ENCODE data around the gene TMC8. TPM values are rescaled to one million over a fixed set of nuclear protein-coding genes. Genes with fewer than 3 reads are reported as not detected.

The TMC8 gene
- total and polyA plus RNA-seq, 3 donors from 2014 or later = 3.5 to 9.3 (median 5.6) TPM

DNA sequence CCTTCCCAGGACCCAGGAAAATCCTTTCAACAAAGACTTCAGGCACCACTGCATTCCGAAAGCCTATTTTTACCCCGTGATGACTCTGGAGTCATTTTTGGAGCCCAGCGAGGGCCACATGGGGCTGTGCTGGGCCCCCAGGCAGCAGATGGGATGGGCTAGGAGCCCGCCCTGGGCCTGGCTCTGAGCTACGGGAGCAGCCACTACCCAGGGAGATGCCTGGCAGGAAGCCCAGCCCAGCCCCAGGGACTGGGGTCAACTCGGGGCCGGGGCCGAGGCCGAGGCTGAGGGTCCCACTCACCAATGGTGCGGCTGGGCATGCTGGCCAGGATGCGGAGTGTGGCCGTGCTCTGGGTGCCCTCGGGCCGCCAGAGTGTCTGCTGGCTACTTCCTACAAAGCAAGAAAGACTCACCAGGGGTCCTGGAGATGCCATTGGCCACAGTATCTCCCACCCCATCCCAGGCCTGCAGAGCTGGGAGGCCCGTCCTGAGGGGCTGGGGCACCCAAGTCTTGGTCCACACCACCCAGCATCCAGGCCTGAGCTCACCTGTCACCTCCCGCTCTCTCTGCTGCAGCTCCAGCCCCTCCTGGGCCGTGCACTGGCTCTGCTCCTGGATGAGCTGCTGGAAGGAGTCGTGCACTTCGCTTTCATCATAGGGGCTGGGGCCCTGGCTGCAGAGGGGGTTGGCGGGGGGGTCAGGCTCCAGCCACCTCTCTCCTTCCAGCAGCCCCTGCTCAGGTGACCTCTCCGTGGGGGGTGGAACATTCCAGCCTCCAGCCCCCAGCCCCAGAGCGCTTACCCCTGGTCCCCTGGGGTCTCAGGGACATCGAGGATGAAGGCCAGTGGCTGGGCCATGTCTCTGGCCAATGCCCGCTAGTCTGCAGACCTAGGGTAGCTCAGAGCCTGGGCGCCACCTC, 4.3 kb upstream of the TMC8 start:
- WGBS, 2 donors = 78 to 82% methylated on average over 12 to 25 of the region's 25 CpGs
- peaks cover 25% of the 10 kb centered on the region for H3K4me1 ChIP-seq
- H3K36me3 ChIP-seq (ENCODE audit: low read depth, missing control alignments) = no peaks in the 10 kb centered on the region
- H3K9me3 ChIP-seq = no peaks in the 10 kb centered on the region
- H3K4me3 ChIP-seq = no peak overlapping the region
- no peak for TF ChIP-seq POLR2A (IDR thresholded peaks at IDR 0.05)
- TF ChIP-seq, protein P1, sequence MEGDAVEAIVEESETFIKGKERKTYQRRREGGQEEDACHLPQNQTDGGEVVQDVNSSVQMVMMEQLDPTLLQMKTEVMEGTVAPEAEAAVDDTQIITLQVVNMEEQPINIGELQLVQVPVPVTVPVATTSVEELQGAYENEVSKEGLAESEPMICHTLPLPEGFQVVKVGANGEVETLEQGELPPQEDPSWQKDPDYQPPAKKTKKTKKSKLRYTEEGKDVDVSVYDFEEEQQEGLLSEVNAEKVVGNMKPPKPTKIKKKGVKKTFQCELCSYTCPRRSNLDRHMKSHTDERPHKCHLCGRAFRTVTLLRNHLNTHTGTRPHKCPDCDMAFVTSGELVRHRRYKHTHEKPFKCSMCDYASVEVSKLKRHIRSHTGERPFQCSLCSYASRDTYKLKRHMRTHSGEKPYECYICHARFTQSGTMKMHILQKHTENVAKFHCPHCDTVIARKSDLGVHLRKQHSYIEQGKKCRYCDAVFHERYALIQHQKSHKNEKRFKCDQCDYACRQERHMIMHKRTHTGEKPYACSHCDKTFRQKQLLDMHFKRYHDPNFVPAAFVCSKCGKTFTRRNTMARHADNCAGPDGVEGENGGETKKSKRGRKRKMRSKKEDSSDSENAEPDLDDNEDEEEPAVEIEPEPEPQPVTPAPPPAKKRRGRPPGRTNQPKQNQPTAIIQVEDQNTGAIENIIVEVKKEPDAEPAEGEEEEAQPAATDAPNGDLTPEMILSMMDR (IDR thresholded peaks at IDR 0.05) = no peak
- DNase-seq = no peak
- peak overlapping the region in 1 of 2 donors; percentile 47 for H3K27ac ChIP-seq
- intact Hi-C loops (cut with DNase I; ENCODE audit: low total_unique reads) = no loop called here
- no peaks in the 10 kb centered on the region for H3K27me3 ChIP-seq

DNA sequence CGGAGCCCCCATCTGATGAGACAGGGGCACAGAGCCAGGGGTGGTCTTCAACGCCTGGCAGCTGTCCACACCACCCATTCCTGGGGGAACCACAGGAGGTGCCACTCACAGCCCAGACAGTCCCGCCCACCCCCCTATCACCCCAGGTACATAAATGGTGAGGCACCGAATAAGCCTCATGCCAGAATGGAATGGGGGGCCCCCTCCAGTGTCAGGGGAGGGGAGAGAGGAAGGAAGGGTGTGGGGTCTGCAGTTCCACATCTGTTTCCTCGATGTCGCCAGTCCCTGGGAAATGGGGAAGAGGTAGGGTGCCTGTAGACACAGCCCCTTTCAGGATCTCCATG, 3.7 kb upstream of the TMC8 start:
- intact Hi-C loops (cut with DNase I; ENCODE audit: low total_unique reads) = no loop called here
- TF ChIP-seq POLR2A (IDR thresholded peaks at IDR 0.05) = no peak
- TF ChIP-seq, protein P1 (IDR thresholded peaks at IDR 0.05) = no peak
- H3K27me3 ChIP-seq = no peaks in the 10 kb centered on the region
- peaks cover 25% of the 10 kb centered on the region for H3K4me1 ChIP-seq
- no peak for DNase-seq
- no peaks in the 10 kb centered on the region for H3K36me3 ChIP-seq (ENCODE audit: low read depth, missing control alignments)
- no peaks in the 10 kb centered on the region for H3K9me3 ChIP-seq
- no peak overlapping the region for H3K4me3 ChIP-seq
- WGBS, 2 donors = 70 to 79% methylated on average over 6 of the region's 6 CpGs
- peak overlapping the region; percentile 47 to 67 for H3K27ac ChIP-seq

DNA sequence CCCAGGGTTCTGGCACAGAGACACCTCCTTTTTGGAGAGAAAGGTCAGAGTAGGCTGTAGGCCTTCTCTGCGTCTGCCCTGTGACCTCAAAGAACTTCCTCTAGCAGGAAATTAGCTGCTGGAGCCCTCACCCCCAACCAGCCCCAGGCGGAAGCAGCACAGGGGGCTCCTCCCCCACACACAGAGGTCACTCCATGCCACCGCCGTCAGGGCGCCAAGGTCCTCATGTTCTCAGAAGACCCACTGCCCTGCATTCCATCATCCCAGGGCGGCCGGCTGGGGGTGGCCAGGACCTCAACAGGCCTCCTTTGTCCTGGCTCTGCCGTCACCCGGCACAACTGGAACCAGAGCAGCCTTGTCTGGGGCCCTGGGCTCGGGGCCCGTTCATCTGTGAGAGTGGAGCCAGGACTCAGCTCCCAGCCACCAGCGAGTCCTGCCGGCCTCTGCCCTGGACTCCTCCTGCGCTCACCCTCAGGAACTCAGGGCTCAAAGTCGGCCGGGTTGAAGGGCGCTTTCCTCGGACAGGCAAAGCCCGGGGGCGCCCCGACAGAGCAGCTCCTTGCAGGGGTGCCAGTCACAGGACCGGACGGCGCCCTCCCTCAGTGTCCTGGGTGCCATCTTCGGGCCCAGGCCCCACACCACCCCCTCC, 3.2 kb upstream of the TMC8 start:
- 10 to 17% methylated on average over 4 to 25 of the region's 25 CpGs for WGBS, 2 donors
- intact Hi-C loops (cut with DNase I; ENCODE audit: low total_unique reads) = no loop called here
- peak; percentile 55 for DNase-seq
- Histone ChIP-seq H3K4me1 (peaks cover 25% of the 10 kb centered on the region), H3K9me3 (no peaks in the 10 kb centered on the region), H3K4me3 (peak overlapping the region; percentile 58 to 74), H3K36me3 (ENCODE audit: low read depth, missing control alignments) (no peaks in the 10 kb centered on the region), H3K27ac (peak overlapping the region; percentile 47 to 67), H3K27me3 (no peaks in the 10 kb centered on the region)
- TF ChIP-seq, protein P1 (IDR thresholded peaks at IDR 0.05) = no peak
- TF ChIP-seq POLR2A (IDR thresholded peaks at IDR 0.05) = no peak

DNA sequence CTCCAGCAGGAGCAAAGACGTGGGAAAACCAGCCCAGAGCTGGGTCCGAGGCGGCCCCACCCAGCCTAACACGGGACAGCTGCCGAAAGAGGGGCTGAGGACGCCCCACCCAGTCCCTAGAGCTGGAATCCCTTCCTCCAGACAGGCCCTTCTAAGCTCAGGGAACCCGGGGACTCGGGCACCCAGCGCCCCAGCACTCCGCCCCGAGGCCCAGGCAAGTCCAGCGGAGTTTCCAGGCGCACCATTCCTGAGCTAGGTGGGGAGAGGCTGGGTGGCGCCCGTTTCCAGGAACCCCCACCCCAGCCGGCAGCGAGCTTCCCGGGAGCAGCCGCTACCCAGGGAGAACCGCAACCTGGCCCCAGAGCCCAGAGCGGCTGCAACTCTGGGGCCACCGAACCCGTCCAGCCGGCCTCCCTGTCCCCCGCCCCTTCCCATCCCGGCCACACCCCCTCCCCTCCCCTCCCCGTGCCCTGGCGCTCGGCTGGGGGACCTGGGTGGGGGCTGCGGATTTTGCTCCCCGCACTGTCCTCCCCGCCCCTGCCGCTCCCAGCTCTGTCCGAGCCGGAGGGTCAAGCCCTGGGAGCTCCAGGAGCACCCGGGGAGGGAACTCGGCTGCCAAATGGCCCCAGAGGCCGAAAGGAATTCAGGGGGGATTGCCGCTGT, 2.6 kb upstream of the TMC8 start:
- H3K4me1 ChIP-seq = peaks cover 25% of the 10 kb centered on the region
- no peaks in the 10 kb centered on the region for H3K9me3 ChIP-seq
- TF ChIP-seq POLR2A (IDR thresholded peaks at IDR 0.05) = no peak
- TF ChIP-seq, protein P1 (IDR thresholded peaks at IDR 0.05) = no peak
- peak overlapping the region; percentile 47 to 67 for H3K27ac ChIP-seq
- 2% methylated on average over 24 of the region's 39 CpGs; no CpG with 5 or more reads in 1 of the 2 donors for WGBS, 2 donors
- no peaks in the 10 kb centered on the region for H3K27me3 ChIP-seq
- H3K36me3 ChIP-seq (ENCODE audit: low read depth, missing control alignments) = no peaks in the 10 kb centered on the region
- no peak for DNase-seq
- intact Hi-C loops (cut with DNase I; ENCODE audit: low total_unique reads) = no loop called here
- H3K4me3 ChIP-seq = peak overlapping the region; percentile 58 to 74
